Measurements from ENCODE around the gene TBC1D14.

DNA sequence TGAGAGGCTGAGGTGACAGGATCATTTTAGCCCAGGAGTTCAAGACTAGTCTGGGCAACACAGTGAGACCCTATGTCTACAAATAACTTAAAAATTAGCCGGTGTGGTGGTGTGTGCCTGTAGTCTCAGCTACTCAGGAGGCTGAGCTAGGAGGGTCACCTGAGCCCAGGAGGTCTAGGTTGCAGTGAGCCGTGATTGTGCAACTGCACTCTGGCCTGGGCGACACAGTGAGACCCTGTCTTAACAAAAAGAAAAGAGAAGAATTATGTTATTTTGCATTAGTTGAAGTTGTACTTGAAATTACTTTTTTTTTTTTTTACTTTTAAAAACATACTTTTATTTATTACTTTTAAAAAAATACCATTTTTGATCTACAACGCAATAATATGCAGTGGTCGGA is 111.7 kb downstream of the TBC1D14 start:
- no peak for TF ChIP-seq SIN3A (conservative IDR thresholded peaks at IDR 0.05 in 1 of 2, IDR thresholded peaks at IDR 0.05 in 1 of 2; ENCODE audit: low read depth in 1 of 2, low read length in 2 of 2)
- no peak for TF ChIP-seq RAD21 (IDR thresholded peaks at IDR 0.05 in 1 of 2, conservative IDR thresholded peaks at IDR 0.05 in 1 of 2; ENCODE audit: low read depth in 2 of 2, low read length in 2 of 2)
- TF ChIP-seq POLR2AphosphoS5 (IDR thresholded peaks at IDR 0.05; ENCODE audit: low read depth, low read length) = no peak
- TF ChIP-seq, protein P1, sequence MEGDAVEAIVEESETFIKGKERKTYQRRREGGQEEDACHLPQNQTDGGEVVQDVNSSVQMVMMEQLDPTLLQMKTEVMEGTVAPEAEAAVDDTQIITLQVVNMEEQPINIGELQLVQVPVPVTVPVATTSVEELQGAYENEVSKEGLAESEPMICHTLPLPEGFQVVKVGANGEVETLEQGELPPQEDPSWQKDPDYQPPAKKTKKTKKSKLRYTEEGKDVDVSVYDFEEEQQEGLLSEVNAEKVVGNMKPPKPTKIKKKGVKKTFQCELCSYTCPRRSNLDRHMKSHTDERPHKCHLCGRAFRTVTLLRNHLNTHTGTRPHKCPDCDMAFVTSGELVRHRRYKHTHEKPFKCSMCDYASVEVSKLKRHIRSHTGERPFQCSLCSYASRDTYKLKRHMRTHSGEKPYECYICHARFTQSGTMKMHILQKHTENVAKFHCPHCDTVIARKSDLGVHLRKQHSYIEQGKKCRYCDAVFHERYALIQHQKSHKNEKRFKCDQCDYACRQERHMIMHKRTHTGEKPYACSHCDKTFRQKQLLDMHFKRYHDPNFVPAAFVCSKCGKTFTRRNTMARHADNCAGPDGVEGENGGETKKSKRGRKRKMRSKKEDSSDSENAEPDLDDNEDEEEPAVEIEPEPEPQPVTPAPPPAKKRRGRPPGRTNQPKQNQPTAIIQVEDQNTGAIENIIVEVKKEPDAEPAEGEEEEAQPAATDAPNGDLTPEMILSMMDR (IDR thresholded peaks at IDR 0.05; ENCODE audit: control extremely low read depth in 1 of 3, insufficient read depth in 1 of 3, low read depth in 1 of 3, low read length in 3 of 3) = no peak
